Measurements from ENCODE around the gene NCAM2. TPM values are rescaled to one million over a fixed set of nuclear protein-coding genes. Genes with fewer than 3 reads are reported as not detected.

NCAM2 gene
- total and polyA plus RNA-seq, 2 of the 4 experiments (the other 2 are of a cell fraction), result 2.7 to 5.0 TPM

- Histone ChIP-seq H3K9me3 (ENCODE audit: control insufficient read depth, insufficient read depth, low read length) (no peaks in the 10 kb centered on the region), H4K5ac (ENCODE audit: low read depth, low read length) (no peak overlapping the region), H3K56ac (ENCODE audit: extremely low read depth, insufficient read depth, low read length) (no peak overlapping the region), H3K4me2 (ENCODE audit: low read depth, low read length) (no peak overlapping the region), H3K18ac (ENCODE audit: low read depth, low read length) (no peak overlapping the region), H2BK120ac (ENCODE audit: low read depth, low read length) (no peak overlapping the region), H4K8ac (ENCODE audit: low read depth in 2 of 2, low read length in 2 of 2) (no peak overlapping the region), H3K79me1 (ENCODE audit: low read depth in 1 of 2, low read length in 2 of 2) (no peaks in the 10 kb centered on the region), H3K36me3 (ENCODE audit: control insufficient read depth, insufficient read depth, low read length) (no peaks in the 10 kb centered on the region), H2BK5ac (ENCODE audit: low read depth, low read length, poor library complexity, severe bottlenecking) (no peak overlapping the region), H4K20me1 (ENCODE audit: insufficient read depth, low read length) (no peaks in the 10 kb centered on the region), H2BK20ac (ENCODE audit: low read depth, low read length) (no peak overlapping the region), H3K4me3 (ENCODE audit: insufficient read depth, low read depth, low read length) (no peak overlapping the region), H3K4ac (ENCODE audit: low read depth, low read length) (no peak overlapping the region), H3K9me1 (ENCODE audit: insufficient read depth, low read length) (no peaks in the 10 kb centered on the region), H3K14ac (replicated peaks; ENCODE audit: low read depth, low read length) (no peak overlapping the region), H2BK15ac (ENCODE audit: low read depth, low read length) (no peak overlapping the region), H2AK5ac (ENCODE audit: low read depth, low read length) (no peak overlapping the region), H3K23ac (ENCODE audit: low read depth, low read length) (no peak overlapping the region), H2AFZ (replicated peaks; ENCODE audit: low read length, poor library complexity) (no peak overlapping the region), H3K27me3 (ENCODE audit: control insufficient read depth, insufficient read depth, low read length) (no peaks in the 10 kb centered on the region), H3K4me1 (ENCODE audit: control insufficient read depth, insufficient read depth, low read length) (no peaks in the 10 kb centered on the region), H2AK9ac (replicated peaks; ENCODE audit: low read depth, low read length, poor library complexity) (no peak overlapping the region), H3K9ac (ENCODE audit: low read depth, low read length) (no peak overlapping the region), H3K27ac (ENCODE audit: insufficient read depth, low read length) (no peak overlapping the region), H4K91ac (ENCODE audit: insufficient read depth, low read depth, low read length) (no peak overlapping the region)
- dilution Hi-C loops (cut with HindIII; ENCODE audit: low sequenced_read_pairs, unreplicated experiment), result no loop called here
- intact Hi-C loops (cut with micrococcal nuclease), result no loop called here
- in situ Hi-C loops (cut with MboI; ENCODE audit: low sequenced_read_pairs), result no loop called here
- DNase-seq (no peak), ATAC-seq (ENCODE audit: low read depth) (no peak)
- BruUV-seq (replicated peaks), result no TSS peak
- no CpG with 5 or more reads among the region's 3 CpGs for WGBS, 2 experiments (ENCODE audit: extremely low coverage in 2 of 2, insufficient read length in 1 of 2)
- POLR2A ChIA-PET (ENCODE audit: unreplicated experiment), result no interaction called here
- CTCF ChIA-PET, result no interaction called here
- TF ChIP-seq CEBPB (IDR thresholded peaks at IDR 0.05; ENCODE audit: low read depth, low read length) (no peak), CHD1 (IDR thresholded peaks at IDR 0.05; ENCODE audit: low read depth, low read length) (no peak), CTCF (conservative IDR thresholded peaks at IDR 0.05; ENCODE audit: low read depth, low read length) (no peak), BHLHE40 (IDR thresholded peaks at IDR 0.05; ENCODE audit: low read depth, low read length) (no peak), RAD21 (IDR thresholded peaks at IDR 0.05; ENCODE audit: low read length) (no peak), USF2 (IDR thresholded peaks at IDR 0.05; ENCODE audit: low read depth, low read length) (no peak), SMC3 (IDR thresholded peaks at IDR 0.05; ENCODE audit: low read depth, low read length) (no peak), MXI1 (IDR thresholded peaks at IDR 0.05; ENCODE audit: borderline replicate concordance, low read depth, low read length) (no peak), FOS (IDR thresholded peaks at IDR 0.05; ENCODE audit: low read depth, low read length) (no peak), NFE2L2 (IDR thresholded peaks at IDR 0.05; ENCODE audit: low read depth, low read length) (no peak)
Measured at GRCh38 chr21:21074305-21074704, 76.1 kb downstream of the NCAM2 start.
